AG09319 (cell line): ENCODE results near the gene GSAP.

Source experiments
- DNase-seq: peaks from one replicate; pipeline ENCODE4 v3.0.0-alpha.2; 2010; ENCODE audit warnings: low read depth; ENCODE audit errors: extremely low read depth
- TF ChIP-seq, protein P1 (sequence below): IDR thresholded peaks from 2 replicates; pipeline ENCODE4 v1.5.1; 2011; ENCODE audit warnings: low read depth, mild to moderate bottlenecking, inconsistent platforms, low read length, moderate library complexity

The GSAP gene

GRCh38 chr7:77269360-77270093 is 146.6 kb downstream of the GSAP start:
- TF ChIP-seq, protein P1, sequence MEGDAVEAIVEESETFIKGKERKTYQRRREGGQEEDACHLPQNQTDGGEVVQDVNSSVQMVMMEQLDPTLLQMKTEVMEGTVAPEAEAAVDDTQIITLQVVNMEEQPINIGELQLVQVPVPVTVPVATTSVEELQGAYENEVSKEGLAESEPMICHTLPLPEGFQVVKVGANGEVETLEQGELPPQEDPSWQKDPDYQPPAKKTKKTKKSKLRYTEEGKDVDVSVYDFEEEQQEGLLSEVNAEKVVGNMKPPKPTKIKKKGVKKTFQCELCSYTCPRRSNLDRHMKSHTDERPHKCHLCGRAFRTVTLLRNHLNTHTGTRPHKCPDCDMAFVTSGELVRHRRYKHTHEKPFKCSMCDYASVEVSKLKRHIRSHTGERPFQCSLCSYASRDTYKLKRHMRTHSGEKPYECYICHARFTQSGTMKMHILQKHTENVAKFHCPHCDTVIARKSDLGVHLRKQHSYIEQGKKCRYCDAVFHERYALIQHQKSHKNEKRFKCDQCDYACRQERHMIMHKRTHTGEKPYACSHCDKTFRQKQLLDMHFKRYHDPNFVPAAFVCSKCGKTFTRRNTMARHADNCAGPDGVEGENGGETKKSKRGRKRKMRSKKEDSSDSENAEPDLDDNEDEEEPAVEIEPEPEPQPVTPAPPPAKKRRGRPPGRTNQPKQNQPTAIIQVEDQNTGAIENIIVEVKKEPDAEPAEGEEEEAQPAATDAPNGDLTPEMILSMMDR: no peak
- DNase-seq: no peak

DNA sequence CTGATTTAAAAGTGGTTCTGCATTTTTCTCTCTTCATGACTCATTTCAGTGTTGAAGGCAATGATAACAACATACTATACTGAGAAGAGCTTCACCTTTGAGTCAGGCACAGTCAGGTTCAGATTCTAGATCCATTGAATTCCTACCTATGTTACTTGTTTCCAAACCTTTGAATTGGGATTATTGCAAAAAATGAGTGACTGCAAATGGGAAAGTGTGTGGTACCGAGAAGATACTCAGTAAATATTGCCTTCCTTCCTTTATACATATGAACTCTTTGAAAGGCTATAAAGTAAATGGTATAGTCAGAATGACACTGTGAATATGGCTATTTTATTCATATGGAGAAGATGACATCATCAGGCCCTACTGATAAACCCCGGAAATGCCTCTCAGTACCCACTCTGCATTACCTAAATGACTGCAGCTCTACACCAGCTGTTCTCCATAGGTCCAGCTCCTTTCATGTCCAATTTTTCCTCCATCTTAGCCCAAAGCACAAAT is 149.8 kb downstream of the GSAP start:
- TF ChIP-seq, protein P1: no peak
- DNase-seq: no peak

- TF ChIP-seq, protein P1: no peak
- no peak for DNase-seq
Measured at GRCh38 chr7:77265666-77266065, 150.5 kb downstream of the GSAP start.

DNA sequence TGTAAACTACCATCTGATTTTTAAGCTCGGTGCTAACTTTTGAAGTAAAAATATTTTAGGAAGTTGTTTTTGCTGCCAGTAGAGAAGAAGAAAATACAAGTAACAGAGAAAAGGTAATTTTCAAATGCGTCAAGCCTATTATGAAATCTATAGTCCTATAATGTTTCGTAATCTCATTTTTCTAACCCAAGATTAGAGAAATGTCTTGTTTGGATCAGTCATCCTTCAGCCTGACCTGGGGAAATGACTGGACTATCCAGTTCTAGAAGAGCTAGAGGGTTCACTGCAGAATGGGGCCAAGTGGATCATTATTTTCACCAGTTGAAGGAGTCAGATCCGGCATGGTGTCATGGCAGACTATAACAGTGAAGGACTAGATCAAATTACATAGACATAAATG is 153.8 kb downstream of the GSAP start:
- TF ChIP-seq, protein P1: no peak
- no peak for DNase-seq
